Measurements from ENCODE around the gene FUCA2. TPM values are rescaled to one million over a fixed set of nuclear protein-coding genes. Genes with fewer than 3 reads are reported as not detected.

The FUCA2 gene, protein sequence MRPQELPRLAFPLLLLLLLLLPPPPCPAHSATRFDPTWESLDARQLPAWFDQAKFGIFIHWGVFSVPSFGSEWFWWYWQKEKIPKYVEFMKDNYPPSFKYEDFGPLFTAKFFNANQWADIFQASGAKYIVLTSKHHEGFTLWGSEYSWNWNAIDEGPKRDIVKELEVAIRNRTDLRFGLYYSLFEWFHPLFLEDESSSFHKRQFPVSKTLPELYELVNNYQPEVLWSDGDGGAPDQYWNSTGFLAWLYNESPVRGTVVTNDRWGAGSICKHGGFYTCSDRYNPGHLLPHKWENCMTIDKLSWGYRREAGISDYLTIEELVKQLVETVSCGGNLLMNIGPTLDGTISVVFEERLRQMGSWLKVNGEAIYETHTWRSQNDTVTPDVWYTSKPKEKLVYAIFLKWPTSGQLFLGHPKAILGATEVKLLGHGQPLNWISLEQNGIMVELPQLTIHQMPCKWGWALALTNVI
- polyA plus RNA-seq (ENCODE audit: insufficient read length in 10 of 10), result 10 to 100 TPM; 22.0 to 37.3 (median 28.3) TPM
- long read RNA-seq, donor 1, transcript FUCA2-201 (7 exons, 2,356 nt), result major isoform, 7 of 7 reads
- long read RNA-seq, donor 1, partial matches to known transcripts, result 0 of 7 reads
- long read RNA-seq, donor 1, other reads (novel, unspliced or antisense), result 0 of 7 reads
- long read RNA-seq, donor 2, partial matches to known transcripts, result 0 of 1 reads
- long read RNA-seq, donor 2, other reads (novel, unspliced or antisense), result 0 of 1 reads
- long read RNA-seq, donor 3, result 0 reads
- long read RNA-seq, donor 4, transcript FUCA2-201 (7 exons, 2,356 nt), result major isoform, 5 of 14 reads
- long read RNA-seq, donor 4, partial matches to known transcripts, result 9 of 14 reads
- long read RNA-seq, donor 4, other reads (novel, unspliced or antisense), result 0 of 14 reads
- long read RNA-seq, donor 5, transcript FUCA2-201 (7 exons, 2,356 nt), result major isoform, 7 of 8 reads
- long read RNA-seq, donor 5, partial matches to known transcripts, result 0 of 8 reads
- long read RNA-seq, donor 5, other reads (novel, unspliced or antisense), result 0 of 8 reads
- long read RNA-seq, donor 6, transcript FUCA2-201 (7 exons, 2,356 nt), result major isoform, 13 of 13 reads
- long read RNA-seq, donor 6, partial matches to known transcripts, result 0 of 13 reads
- long read RNA-seq, donor 6, other reads (novel, unspliced or antisense), result 0 of 13 reads
- long read RNA-seq, donor 7, transcript FUCA2-201 (7 exons, 2,356 nt), result major isoform, 6 of 6 reads
- long read RNA-seq, donor 7, partial matches to known transcripts, result 0 of 6 reads
- long read RNA-seq, donor 7, other reads (novel, unspliced or antisense), result 0 of 6 reads
- long read RNA-seq, donor 8, transcript FUCA2-201 (7 exons, 2,356 nt), result major isoform, 7 of 7 reads
- long read RNA-seq, donor 8, partial matches to known transcripts, result 0 of 7 reads
- long read RNA-seq, donor 8, other reads (novel, unspliced or antisense), result 0 of 7 reads
- long read RNA-seq, donor 9, result 0 reads

- peak; percentile 78 to 93 (median 85) for DNase-seq
Measured at GRCh38 chr6:143510991-143511891, at the start of gene FUCA2. TSS of gene FUCA2 (minus strand) at chr6:143511720. CDS start at chr6:143511634, 86 bp downstream.

GRCh38 chr6:143561105-143561704 is 49.7 kb upstream of the FUCA2 start:
- no peak for DNase-seq

DNA sequence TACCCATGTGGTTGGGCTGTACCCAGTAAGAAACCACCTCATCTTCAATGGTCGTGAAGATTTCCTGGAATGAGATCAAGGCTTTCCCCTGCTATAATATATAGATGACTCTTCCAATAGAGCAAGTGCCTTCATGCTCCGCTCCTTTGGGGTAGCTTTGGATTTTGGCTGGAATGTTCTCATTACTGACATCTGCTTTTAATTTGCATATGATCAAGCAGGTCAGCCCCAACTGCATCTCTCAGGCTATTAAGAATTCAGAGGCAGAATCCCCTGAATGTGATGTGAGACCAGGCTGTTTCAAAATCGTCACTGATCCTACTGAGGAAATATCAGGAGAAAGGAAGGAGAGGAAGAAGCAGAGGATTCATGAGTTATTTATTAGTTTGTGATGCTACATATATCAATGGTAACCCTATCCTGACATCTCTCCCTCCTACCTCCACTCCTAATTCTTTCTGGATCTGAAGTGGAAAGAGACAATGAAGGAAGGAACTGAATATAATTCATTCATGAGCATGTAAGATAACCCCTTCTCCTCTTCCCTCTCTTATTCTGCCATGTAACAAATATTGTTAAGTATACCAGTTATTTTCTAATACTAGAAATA is 47.6 kb upstream of the FUCA2 start:
- DNase-seq, result no peak

- DNase-seq, result peak in 1 of 3 donors; percentile 93
Measured at GRCh38 chr6:143556529-143556928, 45.0 kb upstream of the FUCA2 start.

- DNase-seq, result no peak
Measured at GRCh38 chr6:143555582-143555981, 44.1 kb upstream of the FUCA2 start.

- DNase-seq, result no peak
Measured at GRCh38 chr6:143555071-143555492, 43.6 kb upstream of the FUCA2 start.

GRCh38 chr6:143553337-143553736 is 41.8 kb upstream of the FUCA2 start:
- no peak for DNase-seq

DNA sequence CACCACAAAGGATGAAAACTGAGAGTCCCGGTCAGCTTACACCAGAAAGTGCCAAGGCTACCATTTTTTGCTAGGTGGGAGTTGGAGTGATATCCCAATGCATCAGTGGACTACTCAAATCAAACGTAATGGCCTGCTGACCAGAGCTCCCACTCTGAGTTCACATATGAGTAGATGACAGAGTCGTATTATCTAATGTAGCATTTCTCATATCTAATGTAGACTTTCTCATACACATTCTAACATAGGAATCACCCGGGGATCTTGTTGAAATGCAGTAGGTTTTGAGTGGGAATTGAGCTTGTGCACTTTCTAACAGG is 38.4 kb upstream of the FUCA2 start:
- DNase-seq, result no peak

DNA sequence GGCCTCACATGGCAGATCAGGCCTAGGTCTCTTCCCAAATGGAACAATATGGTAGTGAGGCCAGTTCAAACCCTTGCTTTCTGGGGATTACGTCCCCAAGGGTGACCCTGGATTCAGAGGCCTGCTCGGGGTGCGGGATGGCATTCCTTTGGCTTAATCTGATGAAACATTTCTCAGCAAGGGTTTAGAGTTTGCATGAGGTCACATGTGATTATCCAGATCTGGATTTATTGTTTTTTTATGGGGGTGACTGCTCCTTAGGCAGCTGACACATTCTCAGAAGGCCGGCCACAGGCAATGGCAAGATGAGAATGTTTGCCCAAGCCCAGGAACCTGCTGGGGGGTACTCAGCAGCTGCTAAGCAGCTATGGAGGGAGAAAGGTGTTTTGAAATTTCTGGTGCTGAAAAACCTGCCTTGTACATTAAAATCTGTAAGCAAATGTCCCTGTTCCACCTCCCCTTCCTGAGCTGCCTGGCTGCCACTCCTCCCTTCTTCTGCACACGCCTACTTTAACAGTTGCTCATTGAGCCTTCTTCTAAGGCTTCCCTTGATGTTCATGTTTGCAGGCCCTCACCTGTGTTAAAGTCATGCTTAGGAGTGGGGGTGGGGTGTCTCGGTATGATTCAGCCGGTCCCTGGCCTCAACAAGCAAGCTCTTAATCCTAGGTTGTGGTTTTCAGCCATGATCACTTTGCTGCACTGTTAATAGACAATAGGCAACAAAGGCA is 37.9 kb upstream of the FUCA2 start:
- no peak for DNase-seq

GRCh38 chr6:143546599-143546998 is 35.1 kb upstream of the FUCA2 start:
- DNase-seq, result no peak

GRCh38 chr6:143545976-143546547 is 34.5 kb upstream of the FUCA2 start:
- no peak for DNase-seq

GRCh38 chr6:143545165-143545564 is 33.6 kb upstream of the FUCA2 start:
- DNase-seq, result no peak

GRCh38 chr6:143544011-143544696 is 32.6 kb upstream of the FUCA2 start:
- DNase-seq, result no peak

DNA sequence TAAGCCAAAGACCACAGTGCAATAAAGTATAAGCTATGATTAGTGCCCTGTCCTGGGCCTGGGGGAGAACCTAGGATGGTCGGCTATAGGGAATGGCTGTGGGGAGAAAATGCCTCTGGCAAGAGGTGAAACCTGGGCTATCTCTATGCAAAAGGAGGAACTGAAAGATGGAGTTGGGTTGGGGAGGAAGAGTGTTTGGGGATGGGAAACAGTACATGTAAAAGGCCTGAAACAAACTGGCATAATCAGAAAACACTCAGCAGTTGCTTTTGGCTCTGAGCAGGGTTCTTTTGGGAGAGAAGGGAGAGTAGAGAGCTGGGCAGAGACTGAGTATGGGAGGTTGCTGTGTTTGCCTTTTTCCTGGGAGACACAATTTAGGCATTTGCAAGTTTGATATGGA is 31.9 kb upstream of the FUCA2 start:
- DNase-seq, result no peak

DNA sequence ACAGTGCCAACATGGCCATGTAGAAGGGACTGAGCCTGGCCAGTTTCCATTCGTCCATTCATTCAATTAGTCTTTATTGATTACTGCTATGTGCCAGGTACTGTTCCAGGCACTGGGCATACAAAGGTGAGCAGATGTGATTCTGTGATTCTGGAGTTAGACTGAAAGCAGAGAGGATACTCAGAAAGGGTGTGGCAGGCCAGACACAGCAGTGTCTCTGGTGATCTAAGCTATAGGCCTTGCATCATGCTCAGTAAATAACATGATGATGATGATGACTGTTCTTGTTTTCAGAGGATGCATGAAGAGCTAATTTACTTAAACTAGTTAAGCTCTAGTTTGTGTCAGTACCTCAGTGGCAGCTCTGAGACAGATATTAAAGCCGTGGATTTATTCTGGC is 31.4 kb upstream of the FUCA2 start:
- no peak for DNase-seq

- DNase-seq, result no peak
Measured at GRCh38 chr6:143540192-143540591, 28.7 kb upstream of the FUCA2 start.

DNA sequence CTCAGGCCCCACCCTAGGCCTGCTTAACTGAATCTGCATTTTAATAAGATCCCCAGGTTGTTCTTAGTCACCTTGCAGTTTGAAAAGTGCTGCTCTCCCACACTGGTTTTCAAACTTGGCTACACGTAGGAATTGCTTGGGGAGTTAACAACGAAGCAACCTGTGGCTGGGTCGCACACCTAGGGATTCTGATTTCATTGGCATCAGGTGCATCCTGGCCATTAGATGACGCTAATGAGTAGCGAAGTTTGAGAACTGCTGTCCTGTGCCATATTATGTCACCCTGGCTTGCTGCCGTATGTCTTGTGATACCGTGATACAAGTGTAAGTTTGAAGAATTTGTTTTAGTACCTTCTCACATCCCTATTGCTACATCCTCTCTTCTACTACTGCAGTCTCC is 28.2 kb upstream of the FUCA2 start:
- peak in 1 of 3 donors; percentile 14 for DNase-seq

- DNase-seq, result no peak
Measured at GRCh38 chr6:143539106-143539505, 27.6 kb upstream of the FUCA2 start.
